Left colon (tissue), 2 donors: ENCODE measurements around the gene ANKRD44. TPM values are rescaled to one million over a fixed set of nuclear protein-coding genes. Genes with fewer than 3 reads are reported as not detected.
A peak's percentile ranks its signal among the peaks of the same experiment; 100 is the strongest.
"Not testable (repeated sequence)": the region's sequence is repeated elsewhere in the genome, so short reads cannot be mapped to it uniquely, and the experiment has no call there.

Experiments
- ATAC-seq: fragments of 200-7000 bp; cut with Tn5 transposase; one replicate; pipeline ENCODE4 v1.9.1; 2020; ENCODE audit warnings: mild to moderate bottlenecking, moderate library complexity
- DNase-seq, 2 donors: peaks; one replicate each; pipeline ENCODE4 v3.0.0-alpha.2; 2020
- intact Hi-C, 2 donors: fragments of 100-400 bp; cut with DNase I in 1 of 2; cut with micrococcal nuclease in 1 of 2; formaldehyde crosslinking; loops; one replicate each; pipeline versions ENCODE4 v1.11.2 to v1.14.0; 2022; cut with DNase I, micrococcal nuclease
- total RNA-seq, 2 donors: library from RNA; stranded (reverse); fragmentation: NEBNext Ultra II Directional; extraction: Animal tissue kit (Norgen Biotek cat#: 25700); gene quantifications; one replicate each; pipeline ENCODE4 v1.2.1, GENCODE V29; 2021
- donor health status: DM: no; HTN: no; CAD: no.
- donor health status: DM: yes; HTN: yes; CAD: no.

The ANKRD44 gene
- total RNA-seq, 2 donors from 2014 or later: 9.2 to 14.6 TPM

- intact Hi-C loops: no loop called here
Measured at GRCh38 chr2:197297266-197297665, 13.3 kb downstream of the ANKRD44 start.

GRCh38 chr2:197296835-197297234 is 13.7 kb downstream of the ANKRD44 start:
- intact Hi-C loops: no loop called here
- no peak for ATAC-seq
- DNase-seq: no peak

More at GRCh38 chr2:197297266-197297665, 13.3 kb downstream of the ANKRD44 start:
- ATAC-seq (no peak), DNase-seq (no peak)

- DNase-seq: no peak
- intact Hi-C loops: no loop called here
- ATAC-seq: no peak
Measured at GRCh38 chr2:197294260-197294659, 16.3 kb downstream of the ANKRD44 start.

- ATAC-seq (no peak), DNase-seq (no peak)
- intact Hi-C loops: no loop called here
Measured at GRCh38 chr2:197293252-197294007, 17.1 kb downstream of the ANKRD44 start.

GRCh38 chr2:197292619-197293018 is 18.0 kb downstream of the ANKRD44 start:
- intact Hi-C loops: no loop called here
- no peak for ATAC-seq
- DNase-seq: no peak

GRCh38 chr2:197287596-197287932 is 23.0 kb downstream of the ANKRD44 start:
- intact Hi-C loops, DNase-seq, ATAC-seq: not testable (repeated sequence)

- peak; percentile 56 for ATAC-seq
- intact Hi-C loops: no loop called here
- peak; percentile 34 to 67 for DNase-seq
Measured at GRCh38 chr2:197286805-197287595, 23.6 kb downstream of the ANKRD44 start.

- no peak for DNase-seq
- intact Hi-C loops: no loop called here
- no peak for ATAC-seq
Measured at GRCh38 chr2:197285361-197285760, 25.2 kb downstream of the ANKRD44 start.

- ATAC-seq: no peak
- intact Hi-C loops: no loop called here
- DNase-seq: no peak
Measured at GRCh38 chr2:197284956-197285355, 25.6 kb downstream of the ANKRD44 start.

- DNase-seq (no peak), ATAC-seq (no peak)
- intact Hi-C loops: no loop called here
Measured at GRCh38 chr2:197281421-197281820, 29.2 kb downstream of the ANKRD44 start.

- no peak for ATAC-seq
- DNase-seq: no peak
- intact Hi-C loops: no loop called here
Measured at GRCh38 chr2:197280015-197280702, 30.4 kb downstream of the ANKRD44 start.

- ATAC-seq (no peak), DNase-seq (no peak)
- intact Hi-C loops: no loop called here
Measured at GRCh38 chr2:197278799-197279763, 31.5 kb downstream of the ANKRD44 start.

GRCh38 chr2:197277794-197278193 is 32.8 kb downstream of the ANKRD44 start:
- DNase-seq: no peak
- ATAC-seq: no peak
- intact Hi-C loops: no loop called here

- ATAC-seq: no peak
Measured at GRCh38 chr2:197276156-197276555, 34.4 kb downstream of the ANKRD44 start.

GRCh38 chr2:197274937-197275336 is 35.6 kb downstream of the ANKRD44 start:
- DNase-seq (no peak), ATAC-seq (no peak)
- intact Hi-C loops: no loop called here

More at GRCh38 chr2:197276156-197276555, 34.4 kb downstream of the ANKRD44 start:
- no peak for DNase-seq
- intact Hi-C loops: no loop called here

- DNase-seq: no peak
- intact Hi-C loops: no loop called here
- ATAC-seq: no peak
Measured at GRCh38 chr2:197274349-197274748, 36.2 kb downstream of the ANKRD44 start.

- ATAC-seq: no peak
- DNase-seq: no peak
- intact Hi-C loops: no loop called here
Measured at GRCh38 chr2:197273485-197273884, 37.1 kb downstream of the ANKRD44 start.

- DNase-seq (no peak), ATAC-seq (no peak)
- intact Hi-C loops: no loop called here
Measured at GRCh38 chr2:197270601-197271000, 40.0 kb downstream of the ANKRD44 start.

GRCh38 chr2:197269815-197270214 is 40.8 kb downstream of the ANKRD44 start:
- DNase-seq (no peak), ATAC-seq (no peak)
- intact Hi-C loops: no loop called here
